ENCODE measurements around the gene MAGOH.
"Not testable (repeated sequence)": the region's sequence is repeated elsewhere in the genome, so short reads cannot be mapped to it uniquely, and the experiment has no call there.

MAGOH gene

DNA sequence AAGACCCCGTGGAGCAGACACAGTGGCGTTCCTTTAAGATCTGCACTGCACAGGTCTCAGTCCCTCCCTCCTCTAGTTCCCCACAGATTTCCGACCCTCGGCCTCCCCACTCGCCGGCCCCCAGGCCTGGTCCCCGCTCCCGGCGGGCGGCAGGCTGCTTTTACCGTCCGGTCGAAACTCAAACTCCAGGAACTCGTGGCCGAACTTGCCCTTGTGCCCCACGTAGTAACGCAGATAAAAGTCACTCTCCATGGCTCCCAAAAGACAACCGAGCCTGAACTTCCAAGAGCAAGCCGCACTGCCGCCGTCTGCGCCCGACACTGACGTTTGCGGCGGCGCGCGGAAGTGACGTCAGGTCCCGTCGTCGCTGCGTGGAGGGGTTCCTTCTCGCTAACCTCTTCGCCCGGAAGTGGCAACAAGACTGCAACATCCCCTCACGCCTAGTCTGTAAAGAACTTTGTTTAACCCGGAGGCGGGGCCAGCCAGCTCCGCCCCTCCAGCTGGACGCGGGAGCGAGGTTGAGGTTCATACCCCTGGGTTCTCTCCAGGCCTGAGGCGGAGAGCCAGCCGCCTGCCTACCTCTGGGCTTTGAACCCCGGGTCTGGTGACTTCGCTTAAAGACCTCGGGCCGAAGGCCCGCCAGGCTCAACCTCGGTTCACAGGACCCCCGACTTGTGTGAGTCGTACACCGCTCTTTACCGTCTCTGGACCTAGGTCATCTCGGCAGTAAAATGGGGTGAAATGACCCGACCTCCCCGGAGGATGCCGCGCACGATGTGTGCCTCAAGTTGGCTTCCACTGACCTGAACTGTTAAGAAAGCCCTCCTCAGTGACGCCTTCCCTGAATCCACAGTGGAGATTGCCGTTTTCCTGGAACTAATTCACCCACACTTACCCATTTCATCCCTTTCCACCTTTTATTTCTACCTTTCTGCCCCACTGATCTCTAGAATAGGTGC lies at the start of gene MAGOH:
TSS of gene MAGOH (minus strand) at position 322 of the 959 bp plus-strand sequence. CDS start at position 252, 70 bp downstream.
- DNase-seq, result peak; percentile 98

DNA sequence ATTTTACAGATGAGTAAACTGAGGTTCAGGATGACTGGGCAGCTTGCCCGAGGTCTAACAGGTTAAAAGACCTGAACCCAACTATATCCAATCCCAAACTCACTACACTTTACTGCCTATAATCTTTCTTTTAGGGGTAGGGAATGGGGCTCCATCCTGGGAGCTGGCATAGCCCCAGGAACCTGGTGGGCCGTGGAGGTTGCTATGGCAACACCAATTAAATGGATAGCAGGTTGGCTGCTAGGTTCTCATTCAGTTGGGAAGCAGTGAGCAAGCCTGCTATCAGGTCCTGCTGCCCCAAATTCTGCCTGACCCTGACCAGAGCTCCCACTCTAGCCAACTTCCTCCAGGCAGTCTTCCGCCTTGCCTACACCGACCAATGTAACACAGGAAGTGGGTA lies 48.6 kb upstream of the MAGOH start:
- no peak for DNase-seq

DNA sequence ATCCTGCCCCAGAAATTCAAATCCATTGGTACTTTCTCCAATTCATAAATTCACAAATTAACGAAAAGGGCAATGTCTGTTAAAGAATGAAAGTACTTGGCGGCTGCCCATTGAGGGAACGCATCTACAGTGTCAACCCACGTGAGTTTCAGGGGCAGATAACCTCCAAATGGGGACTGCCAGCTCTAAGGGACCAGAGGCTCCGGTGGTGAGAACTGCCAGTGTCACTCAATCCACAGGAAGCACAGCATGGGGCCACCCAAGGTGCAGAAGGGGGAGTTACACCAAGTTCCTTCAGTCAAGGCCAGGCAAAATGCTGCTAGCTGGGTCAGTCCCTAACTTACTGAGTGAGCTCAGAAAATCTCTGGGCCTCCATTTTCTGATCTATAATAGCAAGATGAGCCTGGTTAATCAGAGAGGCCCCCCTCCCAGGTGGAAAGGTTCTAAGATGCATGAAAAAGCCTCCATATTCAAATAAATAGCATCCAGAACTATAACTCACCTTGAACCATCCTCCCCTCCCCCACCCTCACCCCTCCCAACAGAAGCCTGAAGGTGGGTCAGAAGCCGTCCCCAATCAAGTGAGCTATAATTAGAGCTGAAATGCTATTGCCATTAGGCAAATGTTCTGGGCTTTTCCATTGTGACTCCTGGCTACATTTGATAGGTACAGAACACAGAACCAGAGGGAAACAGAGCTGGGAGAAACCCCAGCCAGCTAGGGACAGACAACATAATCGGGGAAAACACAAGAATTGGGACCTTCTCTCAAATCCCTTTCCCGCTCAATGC lies 47.8 kb upstream of the MAGOH start:
- no peak for DNase-seq

DNA sequence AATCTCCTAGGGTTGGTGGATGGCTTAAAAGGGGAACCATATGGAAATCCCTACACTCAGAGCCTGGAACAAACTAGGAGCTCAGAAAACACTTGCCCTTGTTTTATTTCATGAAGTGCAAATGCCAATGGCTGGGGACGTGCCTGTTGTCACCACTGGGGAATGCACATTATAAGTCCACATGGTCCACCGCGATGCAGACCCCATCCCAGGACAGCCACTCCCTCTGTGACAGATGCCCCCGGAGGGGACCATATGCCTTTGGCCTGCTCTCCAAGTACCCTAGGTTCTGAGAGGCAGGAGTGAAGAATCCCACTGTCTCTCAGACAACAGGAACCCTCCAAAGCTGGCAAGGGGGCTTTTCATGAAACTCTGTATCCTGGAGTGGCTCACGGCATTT lies 47.2 kb upstream of the MAGOH start:
- no peak for DNase-seq

DNA sequence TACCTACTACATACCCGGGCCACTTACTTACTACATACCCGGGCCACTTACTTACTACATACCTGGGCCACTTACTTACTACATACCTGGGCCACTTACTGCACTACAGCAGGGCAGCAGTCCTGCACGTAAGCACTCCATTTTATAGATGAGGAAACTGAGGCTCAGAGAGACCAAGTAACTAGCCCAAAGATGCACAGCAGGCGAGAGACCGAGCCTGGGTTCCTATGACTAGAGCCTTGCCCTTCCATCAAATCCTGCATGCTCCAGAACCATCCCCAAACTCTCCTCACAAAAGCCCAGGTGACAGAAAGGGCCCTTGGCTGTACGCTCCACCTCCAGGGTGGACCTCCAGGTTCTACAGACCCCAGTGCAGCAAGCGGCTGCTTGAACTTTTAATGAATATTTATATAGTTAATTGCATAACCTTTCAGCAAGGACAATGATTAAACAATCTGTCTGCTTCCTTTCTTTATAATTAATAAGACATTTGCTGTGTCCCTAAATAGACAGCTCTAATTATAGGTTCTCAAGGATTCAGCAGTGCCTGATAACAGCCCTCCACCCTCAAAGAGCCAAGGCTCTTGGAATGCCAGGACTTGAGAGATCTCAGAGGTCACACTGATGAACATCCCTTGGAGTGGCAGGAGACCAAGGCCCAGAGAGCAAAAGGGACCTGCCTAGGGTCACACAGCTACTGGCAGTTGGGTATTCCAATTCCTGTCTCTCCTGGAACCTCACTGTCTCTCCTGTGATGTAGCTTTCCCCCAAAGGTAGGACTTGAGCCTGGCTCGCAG lies 46.1 kb upstream of the MAGOH start:
- DNase-seq, result no peak

DNA sequence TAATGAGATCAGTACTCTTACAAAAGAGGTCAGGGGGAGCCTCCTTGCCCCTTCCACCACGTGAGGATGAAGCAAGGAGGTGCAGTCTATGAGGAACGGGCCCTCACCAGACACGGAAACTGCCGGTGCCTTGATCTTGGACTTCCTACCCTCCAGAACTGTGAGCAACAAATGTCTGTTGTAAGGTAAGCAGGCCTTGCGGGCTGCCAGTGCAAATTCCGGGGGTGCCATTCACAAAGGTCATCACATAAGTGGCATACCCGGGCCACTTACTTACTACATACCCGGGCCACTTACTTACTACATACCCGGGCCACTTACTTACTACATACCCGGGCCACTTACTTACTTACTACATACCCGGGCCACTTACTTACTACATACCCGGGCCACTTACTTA lies 44.8 kb upstream of the MAGOH start:
- not testable (repeated sequence) for DNase-seq

DNA sequence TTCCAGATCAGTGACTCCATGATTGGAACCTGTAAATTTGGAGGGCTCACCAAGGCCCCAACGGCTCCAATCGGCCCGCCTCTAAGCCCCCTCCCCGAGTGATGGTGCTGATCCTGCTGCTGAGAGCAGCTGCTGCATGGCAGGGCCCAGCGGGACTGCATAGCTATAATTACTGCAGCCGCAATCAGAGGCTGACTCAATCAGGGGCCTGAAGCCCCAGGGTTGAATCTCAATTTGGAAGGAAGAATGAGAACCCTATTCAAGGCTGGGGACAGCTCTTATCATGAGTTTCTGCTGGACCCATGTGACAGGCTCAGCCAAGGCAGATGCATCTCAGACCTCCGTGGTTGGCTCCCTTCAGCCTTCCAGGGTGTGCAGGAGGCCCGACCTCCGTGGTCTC lies 42.8 kb upstream of the MAGOH start:
- DNase-seq, result no peak

DNA sequence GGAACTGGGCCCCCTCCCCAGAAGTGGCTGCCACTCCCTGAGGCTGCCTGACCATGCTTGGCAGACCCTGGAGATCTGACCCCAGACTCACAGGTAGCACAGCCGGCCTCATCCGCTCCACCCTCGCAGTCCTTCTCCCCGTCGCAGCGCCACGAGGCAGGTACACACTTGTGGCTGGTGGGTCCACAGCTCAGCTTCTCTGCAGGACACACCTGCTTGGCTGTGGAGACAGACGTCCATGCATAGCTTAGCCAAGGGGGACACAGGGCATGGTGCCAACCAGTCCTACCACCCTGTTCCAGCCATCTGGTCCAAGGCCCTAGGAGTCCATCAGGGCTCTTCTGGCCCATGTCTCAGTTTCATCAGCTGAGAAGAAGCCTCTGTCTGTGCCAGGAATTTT lies 42.2 kb upstream of the MAGOH start:
- DNase-seq, result no peak

DNA sequence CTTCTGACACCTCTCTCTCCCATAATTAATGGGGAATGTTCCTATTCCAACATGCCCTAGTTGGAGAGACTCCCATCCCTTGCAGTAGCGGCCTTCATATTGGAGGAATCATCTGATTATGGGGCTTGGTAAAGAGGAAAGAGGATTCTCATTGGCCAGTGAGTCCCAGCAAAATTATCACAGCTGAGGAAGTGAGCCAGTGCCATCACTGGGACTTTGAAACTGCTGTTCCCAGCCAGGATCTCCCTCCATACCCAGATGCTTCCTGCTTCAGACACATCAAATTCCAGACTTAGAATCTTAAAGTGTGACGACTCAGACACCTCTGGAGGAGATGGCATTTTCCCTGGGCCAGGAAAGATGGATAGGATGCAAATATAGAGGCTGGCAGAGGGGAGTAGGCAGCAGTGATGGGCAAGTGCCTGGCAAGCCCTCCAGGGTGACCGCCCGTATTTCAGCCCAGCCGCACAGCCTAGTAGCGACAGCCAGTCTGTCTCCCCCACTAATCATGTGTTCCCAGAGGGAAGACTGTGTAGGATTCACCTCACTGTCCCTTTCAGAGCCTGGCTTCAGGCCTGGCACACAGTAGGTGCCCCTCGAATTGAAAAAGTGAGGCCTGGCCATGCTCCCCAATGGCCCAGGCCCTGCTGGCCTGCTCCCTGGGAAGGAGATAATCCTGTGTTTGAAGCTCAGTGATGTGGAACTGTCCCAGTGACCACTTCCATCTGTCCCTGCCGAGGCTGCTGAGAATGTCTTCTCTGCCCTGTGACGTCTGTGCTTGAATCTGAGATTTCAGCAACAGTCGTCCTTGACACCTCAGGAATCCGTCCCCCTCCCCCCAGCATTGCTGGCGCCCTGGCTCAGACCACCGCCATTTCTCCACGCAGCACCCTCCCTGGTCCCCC lies 41.2 kb upstream of the MAGOH start:
- no peak for DNase-seq

DNA sequence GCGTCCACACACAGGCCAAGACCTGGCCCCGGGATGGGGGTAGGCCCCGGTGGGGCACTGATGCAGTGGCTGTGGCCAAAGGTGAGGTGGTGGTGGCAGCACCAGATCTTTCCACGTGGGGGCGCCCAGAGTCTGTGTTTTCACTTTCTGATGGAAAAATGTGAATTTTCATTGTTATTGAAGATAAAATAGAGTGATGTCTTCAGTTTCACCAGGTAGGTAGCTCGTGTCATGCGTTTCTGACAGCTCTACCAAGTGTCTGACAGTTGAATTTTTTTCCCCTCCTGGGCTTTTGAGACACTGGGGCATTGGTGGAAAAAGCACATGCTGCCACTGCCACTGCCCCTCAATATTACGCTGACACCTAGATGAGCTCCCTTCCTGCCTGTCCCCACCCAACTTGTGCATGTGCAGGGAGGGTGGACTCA lies 40.0 kb upstream of the MAGOH start:
- DNase-seq, result peak; percentile 90

DNA sequence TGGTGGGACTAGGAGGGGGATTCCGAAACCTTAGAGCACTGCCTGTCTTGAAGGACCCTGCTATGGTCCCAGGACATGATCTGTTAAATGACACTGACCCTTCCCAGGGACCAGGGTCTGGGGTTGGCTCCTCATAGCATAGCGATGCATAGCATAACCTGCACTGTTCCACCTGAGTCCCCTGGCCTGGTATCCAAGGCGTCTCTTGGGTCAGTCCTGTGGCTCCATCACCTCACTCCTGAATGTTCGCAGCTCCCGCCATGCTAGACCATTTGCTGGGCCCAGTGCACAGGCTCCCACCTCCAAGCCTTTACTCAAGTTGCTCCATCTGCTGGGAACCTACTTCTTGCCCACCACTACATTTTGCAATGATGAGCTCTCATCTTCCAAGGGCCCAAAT lies 39.0 kb upstream of the MAGOH start:
- no peak for DNase-seq

DNA sequence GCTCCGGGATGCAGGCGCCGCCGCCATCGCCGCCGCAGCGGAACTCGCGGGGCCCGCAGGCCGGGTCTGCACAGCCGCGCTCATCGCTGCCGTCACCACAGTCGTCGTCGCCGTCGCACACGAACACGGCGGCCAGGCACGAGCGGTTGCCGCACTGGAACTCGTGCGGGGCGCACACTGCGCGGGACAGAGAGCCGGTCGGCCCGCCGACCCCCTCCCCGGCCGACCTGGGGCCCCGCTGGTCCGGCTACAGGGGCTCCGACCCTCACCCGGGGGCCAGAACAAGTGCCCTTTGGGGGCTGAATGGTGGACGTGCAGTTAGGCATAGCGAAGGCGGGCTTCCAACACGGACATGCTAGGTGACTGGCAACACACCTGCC lies 38.6 kb upstream of the MAGOH start:
- DNase-seq, result no peak

DNA sequence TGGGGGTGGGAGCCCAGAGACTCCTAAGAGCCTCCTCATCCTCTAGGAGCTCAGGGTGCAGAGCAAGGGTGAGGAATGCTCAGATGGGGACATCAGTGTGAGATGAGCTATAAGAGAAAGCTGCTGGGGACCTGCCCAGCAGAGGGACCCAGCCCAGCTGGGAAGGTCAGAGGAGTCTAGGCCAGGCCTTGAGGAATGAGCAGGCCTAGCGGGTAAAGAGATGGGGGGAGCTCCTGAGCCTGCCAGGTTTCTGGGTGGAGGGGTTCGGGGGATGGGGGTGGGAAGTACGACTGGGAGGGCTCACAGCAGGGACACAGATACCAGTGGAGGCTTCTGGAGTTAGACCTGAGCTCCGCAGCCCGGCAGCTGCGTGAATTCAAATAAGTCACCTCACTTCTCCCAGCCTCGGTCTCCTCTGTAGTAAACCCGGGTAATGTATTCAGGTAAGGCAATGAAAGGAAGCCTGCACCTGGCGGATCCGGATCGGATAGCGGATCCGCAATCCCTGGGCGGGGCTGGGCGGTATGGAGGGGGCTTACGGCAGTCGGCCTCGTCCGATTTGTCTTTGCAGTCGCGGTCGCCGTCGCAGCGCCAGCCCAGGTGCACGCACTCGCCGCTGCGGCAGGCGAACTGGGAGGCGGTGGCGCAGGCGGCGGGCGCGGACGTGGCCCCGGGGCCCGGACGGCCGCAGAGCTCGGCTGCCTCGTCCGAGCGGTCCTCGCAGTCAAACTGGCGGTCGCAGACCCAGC lies 38.0 kb upstream of the MAGOH start:
- DNase-seq, result no peak

DNA sequence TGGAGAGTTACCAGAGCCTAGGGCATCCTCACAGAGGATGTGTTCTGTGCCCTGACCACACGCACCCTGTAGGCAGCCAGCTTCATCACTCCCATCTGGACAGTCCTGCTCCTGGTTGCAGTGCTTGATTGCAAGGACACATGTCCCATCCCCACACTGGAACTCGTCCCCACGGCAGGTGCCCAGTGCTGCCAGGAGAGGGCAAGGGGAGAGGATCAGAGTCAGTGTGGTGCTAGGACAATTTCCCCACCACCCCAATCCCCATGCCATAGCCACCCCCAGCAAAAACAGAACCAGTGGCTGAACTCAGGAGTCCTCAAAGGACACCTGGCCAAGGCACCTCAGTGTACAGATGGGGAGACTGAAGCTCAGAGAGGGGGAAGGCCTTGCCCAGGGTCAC lies 37.2 kb upstream of the MAGOH start:
- no peak for DNase-seq

DNA sequence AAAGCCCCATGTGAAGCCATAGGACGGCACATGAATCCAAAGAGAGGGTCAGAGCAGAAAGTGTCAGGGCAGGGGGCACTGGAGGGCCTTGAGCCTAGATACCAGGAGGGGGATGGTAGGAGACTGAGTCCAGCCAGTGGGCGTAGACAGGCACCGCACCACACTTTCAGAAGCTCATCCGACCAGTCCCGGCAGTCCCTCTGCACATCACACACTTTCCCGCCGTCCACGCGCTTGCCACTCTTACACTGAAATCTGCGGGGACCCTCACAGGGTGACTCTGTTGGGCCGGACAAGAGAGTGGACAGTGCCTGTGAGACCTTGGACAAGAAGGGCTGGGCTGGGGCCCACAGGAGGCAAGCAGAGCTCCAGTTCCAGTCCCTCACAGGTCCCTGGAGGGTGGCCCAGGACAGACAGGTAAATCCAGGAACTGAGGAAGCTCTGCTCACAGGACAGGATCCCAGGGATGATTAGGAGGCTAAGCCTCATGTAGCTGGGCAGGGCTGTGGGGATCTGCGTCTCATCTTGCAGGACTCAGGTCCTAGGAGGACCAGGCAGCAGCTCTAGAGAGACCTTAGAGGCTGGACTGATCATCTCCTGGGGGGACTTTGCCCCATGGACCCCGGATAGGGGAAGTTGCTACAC lies 36.3 kb upstream of the MAGOH start:
- DNase-seq, result no peak

DNA sequence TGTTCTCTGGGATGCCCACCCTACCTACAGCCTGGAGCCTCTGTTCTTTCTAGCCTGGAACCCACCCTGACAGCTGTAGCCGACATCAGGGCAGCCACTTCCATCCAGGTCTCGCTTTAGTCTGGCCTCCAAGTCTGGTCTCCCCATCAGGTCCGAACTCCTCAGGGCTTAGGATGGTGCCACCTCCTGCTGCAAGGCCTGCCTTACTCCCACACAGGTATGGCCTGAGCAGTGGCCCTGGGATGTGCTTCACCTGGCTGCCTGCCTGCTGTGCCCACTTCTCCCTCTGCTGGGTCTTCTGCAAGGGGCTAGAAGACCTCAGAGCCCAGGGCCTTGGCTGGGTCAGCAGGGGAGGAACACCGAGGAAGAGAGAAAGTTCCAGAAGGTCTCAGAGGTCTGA lies 35.7 kb upstream of the MAGOH start:
- no peak for DNase-seq

DNA sequence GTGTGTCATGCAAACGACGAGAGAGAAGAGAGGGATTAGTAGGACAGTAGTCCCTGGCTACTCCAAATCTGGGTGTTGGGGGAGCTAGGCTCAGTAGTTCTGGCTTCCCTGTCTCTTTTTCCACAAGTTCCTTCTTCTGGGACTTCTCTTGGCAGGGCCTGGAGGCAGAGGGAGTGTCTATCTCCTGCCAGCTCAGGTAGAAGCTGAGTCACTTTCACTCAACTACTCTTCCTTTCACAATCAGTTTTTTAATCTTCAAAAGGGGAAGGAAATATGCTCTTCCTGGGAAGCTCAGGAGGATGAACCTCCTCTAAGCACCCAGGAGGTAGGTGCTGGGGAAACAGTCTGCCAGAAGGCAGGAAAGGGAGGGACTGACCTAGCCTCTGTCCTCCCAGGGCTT lies 35.2 kb upstream of the MAGOH start:
- no peak for DNase-seq

DNA sequence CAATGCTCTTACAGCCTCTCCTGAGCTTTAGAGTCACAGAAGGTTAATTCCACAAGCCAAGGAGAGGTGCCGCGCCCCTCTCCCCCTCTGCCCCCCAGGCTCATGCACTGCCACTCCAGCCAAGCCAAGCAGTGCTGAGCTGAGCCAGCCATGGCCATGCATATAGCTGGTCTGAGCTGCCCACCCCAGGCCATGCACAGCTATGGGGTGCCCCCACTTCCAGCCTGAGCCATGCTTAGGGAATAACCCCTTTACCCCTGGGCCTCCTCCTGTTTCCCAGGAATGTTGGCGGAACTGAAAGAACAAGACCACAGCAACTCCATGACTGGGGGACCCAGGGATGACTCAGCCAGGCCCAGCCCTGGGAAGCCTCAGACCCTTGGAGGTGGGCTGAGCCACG lies 34.0 kb upstream of the MAGOH start:
- peak; percentile 46 for DNase-seq

DNA sequence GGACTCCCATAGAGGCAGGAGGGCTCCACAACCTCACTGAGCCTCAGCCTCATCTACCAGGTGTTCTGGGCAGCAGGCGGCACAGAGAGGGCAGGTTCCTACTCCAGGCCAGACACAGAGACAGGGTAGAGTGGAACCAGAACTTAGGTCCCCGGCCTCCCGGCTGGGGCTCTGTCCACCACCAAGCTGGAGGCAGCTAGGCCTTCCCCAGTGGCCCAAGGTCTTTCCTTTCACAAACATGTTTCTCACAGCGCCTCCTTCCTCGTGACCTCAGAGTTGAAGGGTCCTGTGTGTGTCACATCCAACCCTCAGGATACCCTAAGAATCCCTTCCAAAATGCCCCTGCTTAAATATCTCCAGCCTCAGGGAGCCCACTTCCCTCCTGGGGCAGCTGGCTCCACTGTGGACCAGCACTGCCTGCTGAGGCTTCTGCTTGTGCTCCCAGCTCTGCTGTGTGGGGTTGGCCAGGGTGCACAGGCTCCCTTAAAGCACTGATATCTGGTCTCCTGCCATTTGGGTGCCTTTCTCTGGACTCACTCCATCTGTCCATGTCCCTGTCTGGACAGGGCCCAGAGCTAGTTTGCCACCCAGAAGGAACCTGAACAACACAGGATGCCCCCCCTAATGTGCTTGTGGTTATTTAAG lies 33.2 kb upstream of the MAGOH start:
- DNase-seq, result peak; percentile 58

DNA sequence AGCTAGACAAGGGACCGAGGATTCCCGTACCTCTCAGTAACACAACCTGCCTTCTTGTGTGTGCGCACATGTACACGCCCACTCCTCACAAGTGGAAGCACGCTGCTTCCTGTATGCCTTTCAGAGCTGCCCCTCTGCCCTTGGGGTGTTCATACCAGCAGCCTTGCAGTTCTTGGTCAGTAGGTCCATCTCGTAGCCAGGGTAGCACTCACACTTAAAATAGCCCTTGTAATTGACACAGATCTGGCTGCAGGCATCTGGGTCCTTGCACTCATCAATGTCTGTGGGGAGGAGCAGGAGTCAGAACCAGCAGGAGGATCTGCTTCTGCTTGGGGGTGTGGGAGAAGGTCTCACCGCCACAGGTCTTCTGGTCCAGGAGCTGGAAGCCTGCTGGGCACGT lies 32.6 kb upstream of the MAGOH start:
- DNase-seq, result no peak

Measured in activated effector memory CD4-positive, alpha-beta T cell treated with anti-CD3 and anti-CD28 coated beads, Interleukin-2, amount 50 U/mL, for 16 hours (primary cell).